ENCODE data around the gene OLFM3. TPM values are rescaled to one million over a fixed set of nuclear protein-coding genes. Genes with fewer than 3 reads are reported as not detected.

OLFM3 gene
- total and polyA plus RNA-seq, 4 donors, result not detected

DNA sequence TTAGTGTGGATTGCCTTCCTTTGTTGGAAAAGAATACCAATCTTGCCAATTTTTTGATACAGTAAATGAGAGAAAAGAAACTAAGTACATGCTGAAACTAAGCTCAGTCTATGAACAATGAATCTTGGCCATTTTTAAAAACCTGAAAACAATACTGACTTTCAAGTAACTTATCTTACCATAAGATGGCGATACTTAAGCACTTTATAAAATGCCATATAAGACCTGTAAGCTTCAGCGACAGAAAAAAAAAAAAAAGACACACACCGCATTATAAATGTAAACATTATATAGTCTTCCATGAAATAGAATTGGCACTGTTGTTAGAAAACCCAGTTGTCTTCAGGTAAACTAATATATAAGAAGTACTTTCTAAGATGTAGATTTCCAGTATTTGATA is 3.0 kb downstream of the OLFM3 start:
- H3K4me3 ChIP-seq (ENCODE audit: low read depth in 1 of 3, low read length in 3 of 3), result no peak overlapping the region
- H3K36me3 ChIP-seq (ENCODE audit: control insufficient read depth in 4 of 4, insufficient read depth in 3 of 4, low read depth in 1 of 4, low read length in 3 of 4), result no peaks in the 10 kb centered on the region
- WGBS, result 47% methylated on average over 3 of the region's 3 CpGs
- no peak for DNase-seq (ENCODE audit: low spot score)
- H3K4me1 ChIP-seq (ENCODE audit: control insufficient read depth in 4 of 4, insufficient read depth in 4 of 4, low read length in 3 of 4), result no peaks in the 10 kb centered on the region
- H3K27ac ChIP-seq (ENCODE audit: low read depth in 1 of 2, low read length in 2 of 2), result no peak overlapping the region
- peaks cover 0 to 6% (median 0%) of the 10 kb centered on the region in 4 donors for H3K27me3 ChIP-seq (ENCODE audit: control insufficient read depth in 4 of 4, insufficient read depth in 4 of 4, low read length in 3 of 4)
- no peak overlapping the region for H3K9ac ChIP-seq (ENCODE audit: low read depth in 1 of 2, low read length in 2 of 2)
- no peaks in the 10 kb centered on the region for H3K9me3 ChIP-seq (ENCODE audit: control insufficient read depth in 4 of 4, low read length in 3 of 4)
- TF ChIP-seq RAD21 (IDR thresholded peaks at IDR 0.05) (no peak), HNF4A (conservative IDR thresholded peaks at IDR 0.05) (no peak), GABPA (IDR thresholded peaks at IDR 0.05 in 1 of 2, conservative IDR thresholded peaks at IDR 0.05 in 1 of 2) (no peak), NR2F2 (IDR thresholded peaks at IDR 0.05) (no peak), FOXA2 (IDR thresholded peaks at IDR 0.05) (no peak)
- TF ChIP-seq, protein P1, sequence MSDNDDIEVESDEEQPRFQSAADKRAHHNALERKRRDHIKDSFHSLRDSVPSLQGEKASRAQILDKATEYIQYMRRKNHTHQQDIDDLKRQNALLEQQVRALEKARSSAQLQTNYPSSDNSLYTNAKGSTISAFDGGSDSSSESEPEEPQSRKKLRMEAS (IDR thresholded peaks at IDR 0.05), result no peak
- TF ChIP-seq, protein P2, sequence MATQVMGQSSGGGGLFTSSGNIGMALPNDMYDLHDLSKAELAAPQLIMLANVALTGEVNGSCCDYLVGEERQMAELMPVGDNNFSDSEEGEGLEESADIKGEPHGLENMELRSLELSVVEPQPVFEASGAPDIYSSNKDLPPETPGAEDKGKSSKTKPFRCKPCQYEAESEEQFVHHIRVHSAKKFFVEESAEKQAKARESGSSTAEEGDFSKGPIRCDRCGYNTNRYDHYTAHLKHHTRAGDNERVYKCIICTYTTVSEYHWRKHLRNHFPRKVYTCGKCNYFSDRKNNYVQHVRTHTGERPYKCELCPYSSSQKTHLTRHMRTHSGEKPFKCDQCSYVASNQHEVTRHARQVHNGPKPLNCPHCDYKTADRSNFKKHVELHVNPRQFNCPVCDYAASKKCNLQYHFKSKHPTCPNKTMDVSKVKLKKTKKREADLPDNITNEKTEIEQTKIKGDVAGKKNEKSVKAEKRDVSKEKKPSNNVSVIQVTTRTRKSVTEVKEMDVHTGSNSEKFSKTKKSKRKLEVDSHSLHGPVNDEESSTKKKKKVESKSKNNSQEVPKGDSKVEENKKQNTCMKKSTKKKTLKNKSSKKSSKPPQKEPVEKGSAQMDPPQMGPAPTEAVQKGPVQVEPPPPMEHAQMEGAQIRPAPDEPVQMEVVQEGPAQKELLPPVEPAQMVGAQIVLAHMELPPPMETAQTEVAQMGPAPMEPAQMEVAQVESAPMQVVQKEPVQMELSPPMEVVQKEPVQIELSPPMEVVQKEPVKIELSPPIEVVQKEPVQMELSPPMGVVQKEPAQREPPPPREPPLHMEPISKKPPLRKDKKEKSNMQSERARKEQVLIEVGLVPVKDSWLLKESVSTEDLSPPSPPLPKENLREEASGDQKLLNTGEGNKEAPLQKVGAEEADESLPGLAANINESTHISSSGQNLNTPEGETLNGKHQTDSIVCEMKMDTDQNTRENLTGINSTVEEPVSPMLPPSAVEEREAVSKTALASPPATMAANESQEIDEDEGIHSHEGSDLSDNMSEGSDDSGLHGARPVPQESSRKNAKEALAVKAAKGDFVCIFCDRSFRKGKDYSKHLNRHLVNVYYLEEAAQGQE (IDR thresholded peaks at IDR 0.05), result no peak

DNA sequence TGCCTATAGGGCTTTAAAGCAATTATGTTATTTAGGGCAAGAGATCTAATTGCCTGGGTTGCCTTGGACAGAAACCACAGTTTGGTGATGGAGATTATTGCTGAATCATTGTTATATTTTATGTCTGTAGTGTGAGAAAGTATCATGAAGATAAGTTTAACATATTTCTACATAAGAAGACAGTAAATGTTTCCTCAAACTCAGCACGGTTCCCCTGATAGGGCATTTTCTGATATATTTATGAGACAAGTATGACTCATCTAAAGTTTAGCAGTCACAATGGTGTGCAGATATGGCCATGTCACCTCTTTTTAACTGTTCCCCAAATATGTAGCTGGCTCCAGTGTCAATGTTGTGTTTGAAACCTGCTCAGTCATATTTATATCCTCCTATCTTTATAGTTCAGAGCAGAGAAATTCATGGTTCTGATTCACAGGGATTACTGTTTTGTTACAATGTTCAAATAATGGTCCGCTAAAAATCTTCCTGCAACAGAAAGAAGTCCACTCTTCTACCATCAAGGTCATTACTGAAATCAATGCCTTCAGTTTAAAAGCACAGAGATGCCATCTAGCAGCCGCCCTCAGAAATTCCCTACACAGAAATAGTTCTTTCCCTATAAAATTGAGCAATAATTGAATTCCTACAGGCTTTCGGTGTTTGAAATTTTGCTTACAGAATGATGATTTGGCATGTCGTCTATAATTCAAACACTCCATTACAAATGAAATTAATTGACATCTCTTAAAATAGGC is 3.7 kb downstream of the OLFM3 start:
- Histone ChIP-seq H3K36me3 (ENCODE audit: control insufficient read depth in 4 of 4, insufficient read depth in 3 of 4, low read depth in 1 of 4, low read length in 3 of 4) (no peaks in the 10 kb centered on the region), H3K4me1 (ENCODE audit: control insufficient read depth in 4 of 4, insufficient read depth in 4 of 4, low read length in 3 of 4) (no peaks in the 10 kb centered on the region), H3K9ac (ENCODE audit: low read depth in 1 of 2, low read length in 2 of 2) (no peak overlapping the region), H3K27ac (ENCODE audit: low read depth in 1 of 2, low read length in 2 of 2) (no peak overlapping the region), H3K4me3 (ENCODE audit: low read depth in 1 of 3, low read length in 3 of 3) (no peak overlapping the region), H3K9me3 (ENCODE audit: control insufficient read depth in 4 of 4, low read length in 3 of 4) (no peaks in the 10 kb centered on the region), H3K27me3 (ENCODE audit: control insufficient read depth in 4 of 4, insufficient read depth in 4 of 4, low read length in 3 of 4) (peaks cover 0 to 6% (median 0%) of the 10 kb centered on the region in 4 donors)
- TF ChIP-seq FOXA1 (IDR thresholded peaks at IDR 0.05) (no peak), NR2F2 (IDR thresholded peaks at IDR 0.05) (no peak), GABPA (IDR thresholded peaks at IDR 0.05 in 1 of 2, conservative IDR thresholded peaks at IDR 0.05 in 1 of 2) (no peak), YY1 (IDR thresholded peaks at IDR 0.05) (no peak), RXRA (IDR thresholded peaks at IDR 0.05) (no peak), EGR1 (IDR thresholded peaks at IDR 0.05; ENCODE audit: low read depth in 2 of 2) (no peak), RAD21 (IDR thresholded peaks at IDR 0.05) (no peak), TAF1 (conservative IDR thresholded peaks at IDR 0.05) (no peak), HNF4G (IDR thresholded peaks at IDR 0.05) (no peak)
- TF ChIP-seq, protein P1 (IDR thresholded peaks at IDR 0.05), result no peak
- TF ChIP-seq, protein P3, sequence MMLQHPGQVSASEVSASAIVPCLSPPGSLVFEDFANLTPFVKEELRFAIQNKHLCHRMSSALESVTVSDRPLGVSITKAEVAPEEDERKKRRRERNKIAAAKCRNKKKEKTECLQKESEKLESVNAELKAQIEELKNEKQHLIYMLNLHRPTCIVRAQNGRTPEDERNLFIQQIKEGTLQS (IDR thresholded peaks at IDR 0.05), result no peak
- TF ChIP-seq, protein P4, sequence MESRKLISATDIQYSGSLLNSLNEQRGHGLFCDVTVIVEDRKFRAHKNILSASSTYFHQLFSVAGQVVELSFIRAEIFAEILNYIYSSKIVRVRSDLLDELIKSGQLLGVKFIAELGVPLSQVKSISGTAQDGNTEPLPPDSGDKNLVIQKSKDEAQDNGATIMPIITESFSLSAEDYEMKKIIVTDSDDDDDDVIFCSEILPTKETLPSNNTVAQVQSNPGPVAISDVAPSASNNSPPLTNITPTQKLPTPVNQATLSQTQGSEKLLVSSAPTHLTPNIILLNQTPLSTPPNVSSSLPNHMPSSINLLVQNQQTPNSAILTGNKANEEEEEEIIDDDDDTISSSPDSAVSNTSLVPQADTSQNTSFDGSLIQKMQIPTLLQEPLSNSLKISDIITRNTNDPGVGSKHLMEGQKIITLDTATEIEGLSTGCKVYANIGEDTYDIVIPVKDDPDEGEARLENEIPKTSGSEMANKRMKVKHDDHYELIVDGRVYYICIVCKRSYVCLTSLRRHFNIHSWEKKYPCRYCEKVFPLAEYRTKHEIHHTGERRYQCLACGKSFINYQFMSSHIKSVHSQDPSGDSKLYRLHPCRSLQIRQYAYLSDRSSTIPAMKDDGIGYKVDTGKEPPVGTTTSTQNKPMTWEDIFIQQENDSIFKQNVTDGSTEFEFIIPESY (IDR thresholded peaks at IDR 0.05), result no peak
- TF ChIP-seq, protein P5, sequence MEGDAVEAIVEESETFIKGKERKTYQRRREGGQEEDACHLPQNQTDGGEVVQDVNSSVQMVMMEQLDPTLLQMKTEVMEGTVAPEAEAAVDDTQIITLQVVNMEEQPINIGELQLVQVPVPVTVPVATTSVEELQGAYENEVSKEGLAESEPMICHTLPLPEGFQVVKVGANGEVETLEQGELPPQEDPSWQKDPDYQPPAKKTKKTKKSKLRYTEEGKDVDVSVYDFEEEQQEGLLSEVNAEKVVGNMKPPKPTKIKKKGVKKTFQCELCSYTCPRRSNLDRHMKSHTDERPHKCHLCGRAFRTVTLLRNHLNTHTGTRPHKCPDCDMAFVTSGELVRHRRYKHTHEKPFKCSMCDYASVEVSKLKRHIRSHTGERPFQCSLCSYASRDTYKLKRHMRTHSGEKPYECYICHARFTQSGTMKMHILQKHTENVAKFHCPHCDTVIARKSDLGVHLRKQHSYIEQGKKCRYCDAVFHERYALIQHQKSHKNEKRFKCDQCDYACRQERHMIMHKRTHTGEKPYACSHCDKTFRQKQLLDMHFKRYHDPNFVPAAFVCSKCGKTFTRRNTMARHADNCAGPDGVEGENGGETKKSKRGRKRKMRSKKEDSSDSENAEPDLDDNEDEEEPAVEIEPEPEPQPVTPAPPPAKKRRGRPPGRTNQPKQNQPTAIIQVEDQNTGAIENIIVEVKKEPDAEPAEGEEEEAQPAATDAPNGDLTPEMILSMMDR (IDR thresholded peaks at IDR 0.05; ENCODE audit: low read depth, low read length, missing input control), result no peak
- 61% methylated on average over 5 of the region's 5 CpGs for whole genome bisulfite sequencing
- DNase-seq (ENCODE audit: low spot score), result no peak

Data from liver (tissue), 9 donors.